H9 (cell line): ENCODE results near the gene ENOPH1. TPM values are rescaled to one million over a fixed set of nuclear protein-coding genes. Genes with fewer than 3 reads are reported as not detected.

Experiments used
- DNase-seq: peaks from one replicate; pipeline ENCODE4 v3.0.0-alpha.2; 2017
- H2AFZ ChIP-seq: one replicate; pipeline ENCODE4 v1.6.1; 2013; ENCODE audit warnings: mild to moderate bottlenecking, low read length, control low read depth, moderate library complexity
- H2AK5ac ChIP-seq: 2 replicates; pipeline ENCODE4 v1.6.1; 2013; ENCODE audit warnings: low read length, control low read depth, mixed read lengths; ENCODE audit not compliant: insufficient read length
- H2BK120ac ChIP-seq: one replicate; pipeline ENCODE4 v1.6.1; 2013; ENCODE audit warnings: low read depth, mild to moderate bottlenecking, low read length, control low read depth, inconsistent platforms; ENCODE audit not compliant: poor library complexity, severe bottlenecking
- H2BK12ac ChIP-seq: 2 replicates; pipeline ENCODE4 v1.6.1; 2013; ENCODE audit warnings: low read length, control low read depth, mixed read lengths, low read depth; ENCODE audit not compliant: insufficient read length
- H2BK15ac ChIP-seq: 2 replicates; pipeline ENCODE4 v1.6.1; 2013; ENCODE audit warnings: low read depth, low read length, control low read depth
- H2BK20ac ChIP-seq: one replicate; pipeline ENCODE4 v1.6.1; 2013; ENCODE audit warnings: low read depth, mild to moderate bottlenecking, low read length, control low read depth, inconsistent platforms; ENCODE audit not compliant: poor library complexity, severe bottlenecking
- H2BK5ac ChIP-seq: 2 replicates; pipeline ENCODE4 v1.6.1; 2013; ENCODE audit warnings: low read length, control low read depth, mixed read lengths; ENCODE audit not compliant: insufficient read length
- H3K14ac ChIP-seq: 2 replicates; pipeline ENCODE4 v1.6.1; 2013; ENCODE audit warnings: low read length, control low read depth; ENCODE audit not compliant: insufficient read depth
- H3K18ac ChIP-seq: 2 replicates; pipeline ENCODE4 v1.6.1; 2013; ENCODE audit warnings: low read depth, mild to moderate bottlenecking, mixed read lengths, low read length, control low read depth; ENCODE audit not compliant: insufficient read length
- H3K23ac ChIP-seq: 2 replicates; pipeline ENCODE4 v1.6.1; 2013; ENCODE audit warnings: low read length, control low read depth, mixed read lengths, low read depth; ENCODE audit not compliant: insufficient read length
- H3K23me2 ChIP-seq: 2 replicates; pipeline ENCODE4 v1.6.1; 2013; ENCODE audit warnings: low read depth, mild to moderate bottlenecking, mixed read lengths, low read length, control low read depth; ENCODE audit not compliant: insufficient read length, poor library complexity, severe bottlenecking
- H3K27ac ChIP-seq: 2 replicates; pipeline ENCODE4 v1.5.1; 2013; ENCODE audit warnings: low read length, control low read depth, mixed read lengths, low read depth; ENCODE audit not compliant: insufficient read length
- H3K27me3 ChIP-seq: 2 replicates; pipeline ENCODE4 v1.6.1; 2013; ENCODE audit warnings: low read length, control low read depth, inconsistent platforms; ENCODE audit not compliant: insufficient read depth
- H3K4ac ChIP-seq: 2 replicates; pipeline ENCODE4 v1.6.1; 2013; ENCODE audit warnings: low read depth, mild to moderate bottlenecking, control low read depth, inconsistent platforms, low read length, moderate library complexity
- H3K4me1 ChIP-seq: 2 replicates; pipeline ENCODE4 v1.6.1; 2013; ENCODE audit warnings: low read length, control low read depth, inconsistent platforms; ENCODE audit not compliant: insufficient read depth
- H3K4me2 ChIP-seq: 2 replicates; pipeline ENCODE4 v1.6.1; 2013; ENCODE audit warnings: low read length, control low read depth, mixed read lengths; ENCODE audit not compliant: insufficient read length, insufficient read depth
- H3K56ac ChIP-seq: 2 replicates; pipeline ENCODE4 v1.6.1; 2013; ENCODE audit warnings: low read depth, mild to moderate bottlenecking, mixed read lengths, low read length, control low read depth; ENCODE audit not compliant: insufficient read length
- H3K79me1 ChIP-seq: 2 replicates; pipeline ENCODE4 v1.6.1; 2013; ENCODE audit warnings: low read depth, mild to moderate bottlenecking, moderate library complexity, low read length, control low read depth, inconsistent platforms; ENCODE audit not compliant: insufficient read depth, poor library complexity, severe bottlenecking
- H3K79me2 ChIP-seq: 2 replicates; pipeline ENCODE4 v1.6.1; 2013; ENCODE audit warnings: low read length, control low read depth, inconsistent platforms; ENCODE audit not compliant: insufficient read depth
- H3K9ac ChIP-seq: 2 replicates; pipeline ENCODE4 v1.6.1; 2013; ENCODE audit warnings: low read length, control low read depth, mixed read lengths; ENCODE audit not compliant: insufficient read length; ENCODE audit errors: extremely low read depth
- H3K9me3 ChIP-seq: one replicate; pipeline ENCODE4 v1.6.1; 2013; ENCODE audit warnings: low read depth, low read length, inconsistent platforms; ENCODE audit not compliant: control insufficient read depth
- H3T11ph ChIP-seq: one replicate; pipeline ENCODE4 v1.6.1; 2013; ENCODE audit warnings: mild to moderate bottlenecking, low read length, control low read depth, inconsistent platforms
- H4K20me1 ChIP-seq: one replicate; pipeline ENCODE4 v1.6.1; 2013; ENCODE audit not compliant: control insufficient read depth, insufficient read length, insufficient read depth
- H4K5ac ChIP-seq: 2 replicates; pipeline ENCODE4 v1.6.1; 2013; ENCODE audit warnings: low read depth, mild to moderate bottlenecking, mixed read lengths, low read length, control low read depth; ENCODE audit not compliant: insufficient read length
- H4K8ac ChIP-seq: replicated peaks from 2 replicates; pipeline ENCODE4 v1.6.1; 2013; ENCODE audit warnings: low read length, control low read depth, mixed read lengths, low read depth; ENCODE audit not compliant: insufficient read length
- H4K91ac ChIP-seq: 2 replicates; pipeline ENCODE4 v1.6.1; 2013; ENCODE audit warnings: low read depth, mild to moderate bottlenecking, moderate library complexity, mixed read lengths, low read length, control low read depth; ENCODE audit not compliant: insufficient read length
- H3K27ac Mint-ChIP-seq, 3 experiments: 2 replicates in 2 of 3; 3 replicates in 1 of 3; pipeline ENCODE4 v1.8.0; 2020 to 2021; ENCODE audit warnings: mixed read lengths in 3 of 3, mild to moderate bottlenecking in 1 of 3, moderate library complexity in 1 of 3
- H3K27me3 Mint-ChIP-seq: 2 replicates; pipeline ENCODE4 v1.8.0; 2021; ENCODE audit warnings: low read depth, mild to moderate bottlenecking, moderate library complexity, mixed read lengths
- H3K36me3 Mint-ChIP-seq, 3 experiments: 2 replicates in 2 of 3; 3 replicates in 1 of 3; pipeline ENCODE4 v1.8.0; 2020 to 2021; ENCODE audit warnings: low read depth in 3 of 3, mixed read lengths in 3 of 3; ENCODE audit not compliant: insufficient read depth in 1 of 3
- H3K4me1 Mint-ChIP-seq, 2 experiments: 2 replicates each; pipeline ENCODE4 v1.8.0; 2020; ENCODE audit warnings: mixed read lengths in 2 of 2
- H3K4me3 Mint-ChIP-seq, 2 experiments: 2 replicates in 1 of 2; 3 replicates in 1 of 2; pipeline ENCODE4 v1.8.0; 2020 to 2021; ENCODE audit warnings: mild to moderate bottlenecking in 2 of 2, mixed read lengths in 2 of 2, moderate library complexity in 1 of 2
- H3K9me3 Mint-ChIP-seq, 2 experiments: 2 replicates in 1 of 2; 3 replicates in 1 of 2; pipeline ENCODE4 v1.8.0; 2020; ENCODE audit warnings: mild to moderate bottlenecking in 2 of 2, mixed read lengths in 2 of 2, moderate library complexity in 1 of 2
- WGBS: extraction: QIAGEN DNeasy Blood & Tissue Kit; methylation state at CpG from one replicate; pipeline ENCODE4 v1.1.7; 2013; ENCODE audit warnings: missing lambda C conversion rate, low lambda C conversion rate, mixed read lengths; ENCODE audit not compliant: insufficient read length; ENCODE audit errors: extremely low coverage; 5-methylcytosine and 5-hydroxymethylcytosine counted together
- total RNA-seq: library from RNA; stranded (reverse); gene quantifications from 2 replicates; pipeline ENCODE4 v1.2.1, GENCODE V29; 2021
- TF ChIP-seq, protein P1 (sequence below): fragments of 200-600 bp; sonication (generic); conservative IDR thresholded peaks from 3 replicates; pipeline ENCODE4 v1.8.0; 2021; ENCODE audit warnings: antibody characterized with exemption, mild to moderate bottlenecking

ENOPH1 gene
- total RNA-seq, 1 experiment from 2014 or later: 62.4 TPM

DNA sequence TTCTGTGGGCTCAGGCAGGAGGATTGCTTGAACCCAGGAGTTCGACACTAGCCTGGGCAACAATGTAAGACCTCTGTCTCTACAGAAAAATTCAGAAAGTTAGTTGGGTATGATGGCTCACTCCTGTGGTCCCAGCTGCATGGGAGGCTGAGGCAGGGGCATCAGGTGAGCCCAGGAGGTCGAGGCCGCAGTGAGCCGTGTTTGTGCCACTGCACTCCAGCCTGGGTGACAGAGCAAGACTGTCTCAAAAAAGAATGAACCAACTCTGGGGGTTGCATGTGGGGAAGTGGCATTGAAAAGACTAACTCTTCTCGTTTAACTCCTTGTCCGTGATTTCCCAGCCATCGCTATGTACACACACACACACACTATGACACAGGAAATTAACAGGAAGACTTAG lies 26.9 kb downstream of the ENOPH1 start:
- Histone ChIP-seq H2BK5ac (no peak overlapping the region), H2AK5ac (no peak overlapping the region), H2BK12ac (no peak overlapping the region), H3K56ac (no peak overlapping the region), H2BK15ac (no peak overlapping the region), H3K9me3 (no peaks in the 10 kb centered on the region), H4K5ac (no peak overlapping the region), H3K79me2 (no peaks in the 10 kb centered on the region; the same call in 1 of the 2 replicates), H3K27ac (no peak overlapping the region), H3K79me1 (no peaks in the 10 kb centered on the region), H4K20me1 (no peaks in the 10 kb centered on the region), H3K18ac (no peak overlapping the region), H4K91ac (no peak overlapping the region), H3K4ac (no peak overlapping the region), H3K4me1 (no peaks in the 10 kb centered on the region), H3K23ac (no peak overlapping the region), H4K8ac (no peak overlapping the region), H2BK120ac (no peak overlapping the region), H3K27me3 (no peaks in the 10 kb centered on the region), H3K9ac (no peak overlapping the region), H2BK20ac (no peak overlapping the region), H3K4me2 (no peak overlapping the region), H2AFZ (no peak overlapping the region), H3T11ph (no peak overlapping the region), H3K14ac (no peak overlapping the region), H3K23me2 (no peaks in the 10 kb centered on the region)
- WGBS: no CpG with 5 or more reads among the region's 7 CpGs
- Mint-ChIP-seq H3K36me3 (peaks cover 34 to 81% (median 70%) of the 10 kb centered on the region in 3 experiments; a peak in 6 of 7 replicates), H3K27me3 (no peaks in the 10 kb centered on the region), H3K4me1 (peaks cover 7 to 9% of the 10 kb centered on the region in 2 experiments), H3K27ac (no peak overlapping the region; a peak in 2 of 7 replicates), H3K4me3 (no peak overlapping the region), H3K9me3 (no peaks in the 10 kb centered on the region)
- DNase-seq: no peak
- TF ChIP-seq, protein P1, sequence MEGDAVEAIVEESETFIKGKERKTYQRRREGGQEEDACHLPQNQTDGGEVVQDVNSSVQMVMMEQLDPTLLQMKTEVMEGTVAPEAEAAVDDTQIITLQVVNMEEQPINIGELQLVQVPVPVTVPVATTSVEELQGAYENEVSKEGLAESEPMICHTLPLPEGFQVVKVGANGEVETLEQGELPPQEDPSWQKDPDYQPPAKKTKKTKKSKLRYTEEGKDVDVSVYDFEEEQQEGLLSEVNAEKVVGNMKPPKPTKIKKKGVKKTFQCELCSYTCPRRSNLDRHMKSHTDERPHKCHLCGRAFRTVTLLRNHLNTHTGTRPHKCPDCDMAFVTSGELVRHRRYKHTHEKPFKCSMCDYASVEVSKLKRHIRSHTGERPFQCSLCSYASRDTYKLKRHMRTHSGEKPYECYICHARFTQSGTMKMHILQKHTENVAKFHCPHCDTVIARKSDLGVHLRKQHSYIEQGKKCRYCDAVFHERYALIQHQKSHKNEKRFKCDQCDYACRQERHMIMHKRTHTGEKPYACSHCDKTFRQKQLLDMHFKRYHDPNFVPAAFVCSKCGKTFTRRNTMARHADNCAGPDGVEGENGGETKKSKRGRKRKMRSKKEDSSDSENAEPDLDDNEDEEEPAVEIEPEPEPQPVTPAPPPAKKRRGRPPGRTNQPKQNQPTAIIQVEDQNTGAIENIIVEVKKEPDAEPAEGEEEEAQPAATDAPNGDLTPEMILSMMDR: no peak
